ENCODE results near the gene E2F6. TPM values are rescaled to one million over a fixed set of nuclear protein-coding genes. Genes with fewer than 3 reads are reported as not detected.

The E2F6 gene
- total RNA-seq, result 1 to 10 TPM; 5.9 to 6.6 TPM

- CTCF ChIA-PET, result interaction anchor here (0.6 to 3.9 kb wide), 8 partner anchors 11 to 336 kb away, joined by 3 to 20 read pairs (median 4); a partner anchor contains a TSS
- no peaks in the 10 kb centered on the region for H3K27me3 Mint-ChIP-seq
- H3K9me3 Mint-ChIP-seq, result no peaks in the 10 kb centered on the region
- H3K27ac Mint-ChIP-seq, result peak within 1 kb of the TSS; percentile 81
- POLR2A ChIA-PET, result interaction anchor here (1.1 to 2.3 kb wide), 3 partner anchors 121 to 333 kb away, joined by 3 to 12 read pairs (median 9); partner anchors contain the start of genes ROCK2 and SLC66A3
- H3K4me1 Mint-ChIP-seq, result peaks cover 32% of the 10 kb centered on the region
- peaks cover 7% of the 10 kb centered on the region for H3K36me3 Mint-ChIP-seq (ENCODE audit: low read depth)
- H3K4me3 Mint-ChIP-seq, result peak within 1 kb of the TSS; percentile 93
- peak; percentile 85 for DNase-seq
These were observed at the start of gene E2F6 for GRCh38 chr2:11465485-11466306. Gene E2F6, minus strand, starts transcription at chr2:11466161. Its CDS starts 282 bp downstream, at chr2:11465879.

- no peak for DNase-seq
- Mint-ChIP-seq H3K27ac (no peak overlapping the region), H3K9me3 (no peaks in the 10 kb centered on the region), H3K4me3 (no peak overlapping the region), H3K27me3 (peaks cover 9% of the 10 kb centered on the region), H3K36me3 (ENCODE audit: low read depth) (no peaks in the 10 kb centered on the region), H3K4me1 (no peaks in the 10 kb centered on the region)
- ChIA-PET CTCF (interaction anchor here (1.1 kb wide), 1 partner anchor 67 kb away, joined by 3 read pairs; no protein-coding TSS in a partner anchor), POLR2A (no interaction called here)
These were observed 49.6 kb upstream of the E2F6 start for GRCh38 chr2:11515490-11515981.

GRCh38 chr2:11514904-11515303 is 48.9 kb upstream of the E2F6 start:
- Mint-ChIP-seq H3K4me3 (no peak overlapping the region), H3K27ac (no peak overlapping the region), H3K27me3 (peaks cover 9% of the 10 kb centered on the region), H3K36me3 (ENCODE audit: low read depth) (no peaks in the 10 kb centered on the region), H3K9me3 (no peaks in the 10 kb centered on the region), H3K4me1 (no peaks in the 10 kb centered on the region)
- POLR2A ChIA-PET, result no interaction called here
- CTCF ChIA-PET, result no interaction called here
- DNase-seq, result no peak

- no peak for DNase-seq
- Mint-ChIP-seq H3K9me3 (no peaks in the 10 kb centered on the region), H3K36me3 (ENCODE audit: low read depth) (no peaks in the 10 kb centered on the region), H3K27me3 (peaks cover 9% of the 10 kb centered on the region), H3K4me1 (no peaks in the 10 kb centered on the region), H3K27ac (no peak overlapping the region), H3K4me3 (no peak overlapping the region)
- CTCF ChIA-PET, result no interaction called here
- POLR2A ChIA-PET, result no interaction called here
These were observed 48.2 kb upstream of the E2F6 start for GRCh38 chr2:11514081-11514730.

- Mint-ChIP-seq H3K27me3 (peaks cover 9% of the 10 kb centered on the region), H3K27ac (no peak overlapping the region), H3K9me3 (no peaks in the 10 kb centered on the region), H3K4me1 (no peaks in the 10 kb centered on the region), H3K36me3 (ENCODE audit: low read depth) (no peaks in the 10 kb centered on the region), H3K4me3 (no peak overlapping the region)
- ChIA-PET CTCF (no interaction called here), POLR2A (no interaction called here)
- no peak for DNase-seq
These were observed 47.4 kb upstream of the E2F6 start for GRCh38 chr2:11513319-11513718.

GRCh38 chr2:11512431-11512830 is 46.5 kb upstream of the E2F6 start:
- peaks cover 9% of the 10 kb centered on the region for H3K27me3 Mint-ChIP-seq
- H3K4me1 Mint-ChIP-seq, result no peaks in the 10 kb centered on the region
- ChIA-PET POLR2A (no interaction called here), CTCF (no interaction called here)
- DNase-seq, result no peak
- H3K27ac Mint-ChIP-seq, result no peak overlapping the region
- H3K4me3 Mint-ChIP-seq, result no peak overlapping the region
- no peaks in the 10 kb centered on the region for H3K9me3 Mint-ChIP-seq
- no peaks in the 10 kb centered on the region for H3K36me3 Mint-ChIP-seq (ENCODE audit: low read depth)

GRCh38 chr2:11509657-11510360 is 43.8 kb upstream of the E2F6 start:
- H3K9me3 Mint-ChIP-seq, result no peaks in the 10 kb centered on the region

GRCh38 chr2:11508279-11508678 is 42.3 kb upstream of the E2F6 start:
- no peaks in the 10 kb centered on the region for H3K36me3 Mint-ChIP-seq (ENCODE audit: low read depth)
- H3K4me1 Mint-ChIP-seq, result no peaks in the 10 kb centered on the region
- ChIA-PET POLR2A (no interaction called here), CTCF (no interaction called here)
- H3K4me3 Mint-ChIP-seq, result no peak overlapping the region
- H3K9me3 Mint-ChIP-seq, result no peaks in the 10 kb centered on the region
- no peak for DNase-seq
- H3K27me3 Mint-ChIP-seq, result peaks cover 1% of the 10 kb centered on the region
- no peak overlapping the region for H3K27ac Mint-ChIP-seq

More at GRCh38 chr2:11509657-11510360, 43.8 kb upstream of the E2F6 start:
- Mint-ChIP-seq H3K36me3 (ENCODE audit: low read depth) (no peaks in the 10 kb centered on the region), H3K27ac (no peak overlapping the region), H3K4me1 (no peaks in the 10 kb centered on the region), H3K4me3 (no peak overlapping the region), H3K27me3 (peaks cover 2% of the 10 kb centered on the region)
- CTCF ChIA-PET, result no interaction called here
- no peak for DNase-seq
- POLR2A ChIA-PET, result no interaction called here

- Mint-ChIP-seq H3K4me1 (no peaks in the 10 kb centered on the region), H3K9me3 (peaks cover 3% of the 10 kb centered on the region), H3K27me3 (peaks cover 4% of the 10 kb centered on the region), H3K36me3 (ENCODE audit: low read depth) (no peaks in the 10 kb centered on the region), H3K27ac (no peak overlapping the region), H3K4me3 (no peak overlapping the region)
- no peak for DNase-seq
- ChIA-PET POLR2A (no interaction called here), CTCF (no interaction called here)
These were observed 41.6 kb upstream of the E2F6 start for GRCh38 chr2:11507517-11507916.

GRCh38 chr2:11506611-11506969 is 40.6 kb upstream of the E2F6 start:
- CTCF ChIA-PET, result no interaction called here
- H3K27ac Mint-ChIP-seq, result no peak overlapping the region
- H3K27me3 Mint-ChIP-seq, result peaks cover 4% of the 10 kb centered on the region

GRCh38 chr2:11505652-11506610 is 40.0 kb upstream of the E2F6 start:
- CTCF ChIA-PET, result no interaction called here
- POLR2A ChIA-PET, result no interaction called here
- H3K27me3 Mint-ChIP-seq, result peaks cover 4% of the 10 kb centered on the region

More at GRCh38 chr2:11506611-11506969, 40.6 kb upstream of the E2F6 start:
- H3K9me3 Mint-ChIP-seq, result peaks cover 3% of the 10 kb centered on the region
- no peaks in the 10 kb centered on the region for H3K4me1 Mint-ChIP-seq
- POLR2A ChIA-PET, result no interaction called here
- H3K36me3 Mint-ChIP-seq (ENCODE audit: low read depth), result no peaks in the 10 kb centered on the region
- no peak overlapping the region for H3K4me3 Mint-ChIP-seq
- DNase-seq, result no peak

GRCh38 chr2:11503354-11503927 is 37.5 kb upstream of the E2F6 start:
- Mint-ChIP-seq H3K27ac (no peak overlapping the region), H3K4me1 (peaks cover 16% of the 10 kb centered on the region)
- POLR2A ChIA-PET, result no interaction called here

More at GRCh38 chr2:11505652-11506610, 40.0 kb upstream of the E2F6 start:
- Mint-ChIP-seq H3K4me1 (peaks cover 3% of the 10 kb centered on the region), H3K36me3 (ENCODE audit: low read depth) (no peaks in the 10 kb centered on the region), H3K27ac (no peak overlapping the region), H3K9me3 (peaks cover 3% of the 10 kb centered on the region), H3K4me3 (no peak overlapping the region)
- DNase-seq, result no peak

More at GRCh38 chr2:11503354-11503927, 37.5 kb upstream of the E2F6 start:
- no peaks in the 10 kb centered on the region for H3K36me3 Mint-ChIP-seq (ENCODE audit: low read depth)
- H3K27me3 Mint-ChIP-seq, result peaks cover 4% of the 10 kb centered on the region
- peaks cover 3% of the 10 kb centered on the region for H3K9me3 Mint-ChIP-seq
- no peak for DNase-seq
- CTCF ChIA-PET, result no interaction called here
- no peak overlapping the region for H3K4me3 Mint-ChIP-seq
